ENCODE measurements around the gene PLSCR2. TPM values are rescaled to one million over a fixed set of nuclear protein-coding genes. Genes with fewer than 3 reads are reported as not detected.

PLSCR2 gene
- total RNA-seq, 1 experiment from 2014 or later = 2.9 TPM

DNA sequence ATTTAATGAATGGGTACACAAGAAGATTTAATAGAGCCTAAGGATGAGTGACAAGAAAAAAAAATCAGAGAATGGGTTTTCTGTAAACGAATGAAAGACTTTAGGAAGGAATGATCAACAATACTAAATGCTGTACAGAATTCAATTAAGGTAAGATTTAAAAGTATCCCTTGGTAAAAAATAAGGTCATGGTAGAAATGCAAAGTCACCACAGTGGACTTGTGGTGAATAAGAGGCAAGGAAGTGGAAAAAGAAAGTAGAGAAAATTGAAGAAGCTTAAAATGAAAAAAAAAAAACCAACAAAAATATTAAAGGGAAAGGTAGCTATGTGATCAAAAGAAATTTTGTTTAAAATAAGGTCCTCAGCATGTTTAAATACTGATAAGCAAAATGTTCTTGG is 82.4 kb downstream of the PLSCR2 start:
- intact Hi-C loops (cut with micrococcal nuclease; ENCODE audit: unreplicated experiment) = no loop called here
- Mint-ChIP-seq H3K27me3 (ENCODE audit: unreplicated experiment) (no peaks in the 10 kb centered on the region), H3K9me3 (ENCODE audit: low read depth, unreplicated experiment) (no peaks in the 10 kb centered on the region), H3K36me3 (ENCODE audit: insufficient read depth, unreplicated experiment) (no peaks in the 10 kb centered on the region), H3K27ac (ENCODE audit: unreplicated experiment) (peak overlapping the region; percentile 17), H3K4me1 (ENCODE audit: low read depth, unreplicated experiment) (peaks cover 45% of the 10 kb centered on the region), H3K4me3 (ENCODE audit: low read depth, unreplicated experiment) (no peak overlapping the region)
- no peak for DNase-seq
- BruUV-seq (replicated peaks) = no TSS peak
- TF ChIP-seq, protein P1, sequence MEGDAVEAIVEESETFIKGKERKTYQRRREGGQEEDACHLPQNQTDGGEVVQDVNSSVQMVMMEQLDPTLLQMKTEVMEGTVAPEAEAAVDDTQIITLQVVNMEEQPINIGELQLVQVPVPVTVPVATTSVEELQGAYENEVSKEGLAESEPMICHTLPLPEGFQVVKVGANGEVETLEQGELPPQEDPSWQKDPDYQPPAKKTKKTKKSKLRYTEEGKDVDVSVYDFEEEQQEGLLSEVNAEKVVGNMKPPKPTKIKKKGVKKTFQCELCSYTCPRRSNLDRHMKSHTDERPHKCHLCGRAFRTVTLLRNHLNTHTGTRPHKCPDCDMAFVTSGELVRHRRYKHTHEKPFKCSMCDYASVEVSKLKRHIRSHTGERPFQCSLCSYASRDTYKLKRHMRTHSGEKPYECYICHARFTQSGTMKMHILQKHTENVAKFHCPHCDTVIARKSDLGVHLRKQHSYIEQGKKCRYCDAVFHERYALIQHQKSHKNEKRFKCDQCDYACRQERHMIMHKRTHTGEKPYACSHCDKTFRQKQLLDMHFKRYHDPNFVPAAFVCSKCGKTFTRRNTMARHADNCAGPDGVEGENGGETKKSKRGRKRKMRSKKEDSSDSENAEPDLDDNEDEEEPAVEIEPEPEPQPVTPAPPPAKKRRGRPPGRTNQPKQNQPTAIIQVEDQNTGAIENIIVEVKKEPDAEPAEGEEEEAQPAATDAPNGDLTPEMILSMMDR (IDR thresholded peaks at IDR 0.05; ENCODE audit: unreplicated experiment) = no peak
- CTCF ChIA-PET = interaction anchor here (0.6 to 1.5 kb wide), 5 partner anchors 12 to 119 kb away, joined by 3 to 4 read pairs (median 4); no protein-coding TSS in a partner anchor

DNA sequence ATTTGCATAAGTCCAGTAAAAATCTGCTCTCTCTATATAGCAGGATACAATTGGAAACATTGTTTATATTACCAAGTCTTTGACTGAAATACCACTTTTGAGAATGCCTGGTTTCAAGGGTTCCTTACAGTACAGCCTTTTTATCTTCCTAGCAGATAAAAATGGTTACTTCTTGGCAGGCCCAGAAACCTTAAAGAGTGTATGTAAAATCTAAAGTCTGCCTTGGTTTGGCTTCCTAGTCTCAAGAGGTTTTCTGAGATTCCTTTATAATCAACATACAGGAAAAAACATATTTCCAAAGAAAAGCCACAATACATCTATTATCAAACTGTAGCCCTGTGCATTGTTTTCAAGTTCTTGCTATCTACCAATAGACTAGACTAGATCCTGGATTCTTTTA is 84.6 kb downstream of the PLSCR2 start:
- no peaks in the 10 kb centered on the region for H3K36me3 Mint-ChIP-seq (ENCODE audit: insufficient read depth, unreplicated experiment)
- no peaks in the 10 kb centered on the region for H3K9me3 Mint-ChIP-seq (ENCODE audit: low read depth, unreplicated experiment)
- BruUV-seq (replicated peaks) = no TSS peak
- H3K4me3 Mint-ChIP-seq (ENCODE audit: low read depth, unreplicated experiment) = no peak overlapping the region
- intact Hi-C loops (cut with micrococcal nuclease; ENCODE audit: unreplicated experiment) = loop anchor here (5.0 kb wide), 1 partner anchor 162 kb away; no protein-coding TSS in a partner anchor
- TF ChIP-seq, protein P1 (IDR thresholded peaks at IDR 0.05; ENCODE audit: unreplicated experiment) = no peak
- H3K27me3 Mint-ChIP-seq (ENCODE audit: unreplicated experiment) = no peaks in the 10 kb centered on the region
- H3K27ac Mint-ChIP-seq (ENCODE audit: unreplicated experiment) = no peak overlapping the region
- no peak for DNase-seq
- CTCF ChIA-PET = no interaction called here
- H3K4me1 Mint-ChIP-seq (ENCODE audit: low read depth, unreplicated experiment) = peaks cover 32% of the 10 kb centered on the region

Other genes with a start within 250 kb of the PLSCR2 start
- 6.3 and 10.2 TPM in 2 replicates for gene PLSCR4, start 218.5 kb downstream of the PLSCR2 start, total RNA-seq (2022)
- 887 and 1,018 TPM in 2 replicates for gene PLSCR1, start 75.0 kb upstream of the PLSCR2 start, total RNA-seq (2022)
- not detected in 2 replicates for gene PLSCR5, start 135.8 kb upstream of the PLSCR2 start, total RNA-seq (2022)